ENCODE measurements around the gene NUP85.

DNA sequence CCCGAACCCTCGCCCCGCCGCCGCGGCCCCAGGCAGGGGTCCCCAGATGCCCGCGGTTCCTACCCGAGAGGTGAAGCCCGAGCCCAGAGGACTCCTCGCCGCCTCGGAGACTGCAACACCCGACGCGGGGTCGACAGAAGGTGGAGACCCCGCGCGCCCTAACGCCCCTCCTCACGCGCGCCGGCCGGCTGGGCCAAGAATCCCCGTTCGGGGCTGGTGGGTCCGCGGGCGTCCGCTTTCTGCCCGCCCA is 23.2 kb upstream of the NUP85 start:
- no peak for TF ChIP-seq EZH2 (IDR thresholded peaks at IDR 0.05)
- no peak for TF ChIP-seq POLR2AphosphoS5 (IDR thresholded peaks at IDR 0.05; ENCODE audit: borderline replicate concordance, low read depth, low read length)
- TF ChIP-seq FOXP2 (optimal IDR thresholded peaks at IDR 0.05; ENCODE audit: control extremely low read depth, extremely low read length, insufficient read depth), result no peak
